Effector memory CD8-positive, alpha-beta T cell (primary cell): Measurements from ENCODE around the gene ZNF606.
A peak's percentile ranks its signal among the peaks of the same experiment; 100 is the strongest.

Experiments used
- ATAC-seq: fragments of 150-1000 bp; cut with Tn5 transposase; replicated peaks from 2 replicates; pipeline ENCODE4 v1.10.0; 2021; ENCODE audit warnings: mild to moderate bottlenecking, moderate library complexity
- DNase-seq, 3 experiments: peaks; one replicate each; pipeline ENCODE4 v3.0.0; 2021
- H3K27ac Mint-ChIP-seq, 2 donors: one replicate each; pipeline ENCODE4 v1.8.0; 2022; ENCODE audit warnings: mild to moderate bottlenecking in 2 of 2, mixed read lengths in 2 of 2, moderate library complexity in 2 of 2
- H3K27me3 Mint-ChIP-seq, 2 donors: one replicate each; pipeline ENCODE4 v1.8.0; 2022; ENCODE audit warnings: mixed read lengths in 2 of 2
- H3K36me3 Mint-ChIP-seq: one replicate; pipeline ENCODE4 v1.8.0; 2022; ENCODE audit warnings: mild to moderate bottlenecking, moderate library complexity, mixed read lengths; ENCODE audit not compliant: insufficient read depth
- H3K4me1 Mint-ChIP-seq, 2 donors: one replicate each; pipeline ENCODE4 v1.8.0; 2022; ENCODE audit warnings: low read depth in 2 of 2, mixed read lengths in 2 of 2
- H3K4me3 Mint-ChIP-seq, 2 donors: one replicate each; pipeline ENCODE4 v1.8.0; 2022; ENCODE audit warnings: mild to moderate bottlenecking in 2 of 2, mixed read lengths in 2 of 2, moderate library complexity in 2 of 2
- H3K9me3 Mint-ChIP-seq, 2 donors: one replicate each; pipeline ENCODE4 v1.8.0; 2022; ENCODE audit warnings: mixed read lengths in 2 of 2
- total RNA-seq, 9 experiments: gene quantifications; one replicate each; lab custom pipeline; 2026; lab: John Stamatoyannopoulos, UW

ZNF606 gene
- 0 to 32.0 (median 8.1) reads per million in 9 experiments for total RNA-seq

- ATAC-seq (peak; percentile 98), DNase-seq (peak; percentile 78 to 82 (median 79))
- peak within 1 kb of the TSS; percentile 86 to 97 for H3K27ac Mint-ChIP-seq
- H3K9me3 Mint-ChIP-seq, result peaks cover 9 to 22% of the 10 kb centered on the region in 2 donors
- H3K4me1 Mint-ChIP-seq, result peaks cover 17 to 19% of the 10 kb centered on the region in 2 donors
- H3K36me3 Mint-ChIP-seq, result peaks cover 44% of the 10 kb centered on the region
- no peaks in the 10 kb centered on the region for H3K27me3 Mint-ChIP-seq
- H3K4me3 Mint-ChIP-seq, result peak within 1 kb of the TSS; percentile 82 to 89
These were observed at the start of gene ZNF606 for GRCh38 chr19:58002384-58003173. TSS of gene ZNF606 (minus strand) at chr19:58002820. CDS start at chr19:58001319, 1,501 bp downstream.

GRCh38 chr19:58052256-58052655, 49.6 kb upstream of the ZNF606 start:
- peaks cover 18 to 26% of the 10 kb centered on the region in 2 donors for H3K9me3 Mint-ChIP-seq

GRCh38 chr19:58047672-58048071, 45.1 kb upstream of the ZNF606 start:
- Mint-ChIP-seq H3K4me3 (no peak overlapping the region), H3K36me3 (no peaks in the 10 kb centered on the region), H3K4me1 (no peaks in the 10 kb centered on the region), H3K27me3 (no peaks in the 10 kb centered on the region), H3K27ac (no peak overlapping the region), H3K9me3 (peaks cover 16 to 29% of the 10 kb centered on the region in 2 donors)
- ATAC-seq, result no peak
- no peak for DNase-seq

More at GRCh38 chr19:58052256-58052655, 49.6 kb upstream of the ZNF606 start:
- H3K27ac Mint-ChIP-seq, result no peak overlapping the region
- H3K4me1 Mint-ChIP-seq, result peaks cover 0 to 6% of the 10 kb centered on the region in 2 donors
- H3K36me3 Mint-ChIP-seq, result peaks cover under 1% of the 10 kb centered on the region
- peaks cover 12 to 29% of the 10 kb centered on the region in 2 donors for H3K27me3 Mint-ChIP-seq
- ATAC-seq (no peak), DNase-seq (no peak)
- no peak overlapping the region for H3K4me3 Mint-ChIP-seq

DNA sequence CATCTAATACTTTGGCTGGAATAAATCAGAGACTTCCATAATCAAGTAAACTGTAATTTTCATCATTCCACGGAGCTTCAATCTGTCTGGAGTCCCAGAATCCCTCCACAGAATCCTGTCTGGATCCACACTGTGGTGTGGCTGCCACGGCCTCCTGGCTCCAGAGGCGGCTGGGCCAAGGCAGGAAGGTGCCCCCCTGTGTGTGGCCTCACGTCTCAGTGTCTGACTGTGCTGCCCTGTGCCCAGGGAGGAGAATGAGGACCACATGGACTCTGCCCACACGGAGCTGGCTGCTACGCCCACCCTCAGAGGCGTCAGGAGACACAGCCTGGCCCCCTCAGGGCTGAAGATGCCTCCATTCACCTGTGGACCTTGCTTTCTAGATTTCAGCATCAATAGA, 44.2 kb upstream of the ZNF606 start:
- no peak for ATAC-seq

DNA sequence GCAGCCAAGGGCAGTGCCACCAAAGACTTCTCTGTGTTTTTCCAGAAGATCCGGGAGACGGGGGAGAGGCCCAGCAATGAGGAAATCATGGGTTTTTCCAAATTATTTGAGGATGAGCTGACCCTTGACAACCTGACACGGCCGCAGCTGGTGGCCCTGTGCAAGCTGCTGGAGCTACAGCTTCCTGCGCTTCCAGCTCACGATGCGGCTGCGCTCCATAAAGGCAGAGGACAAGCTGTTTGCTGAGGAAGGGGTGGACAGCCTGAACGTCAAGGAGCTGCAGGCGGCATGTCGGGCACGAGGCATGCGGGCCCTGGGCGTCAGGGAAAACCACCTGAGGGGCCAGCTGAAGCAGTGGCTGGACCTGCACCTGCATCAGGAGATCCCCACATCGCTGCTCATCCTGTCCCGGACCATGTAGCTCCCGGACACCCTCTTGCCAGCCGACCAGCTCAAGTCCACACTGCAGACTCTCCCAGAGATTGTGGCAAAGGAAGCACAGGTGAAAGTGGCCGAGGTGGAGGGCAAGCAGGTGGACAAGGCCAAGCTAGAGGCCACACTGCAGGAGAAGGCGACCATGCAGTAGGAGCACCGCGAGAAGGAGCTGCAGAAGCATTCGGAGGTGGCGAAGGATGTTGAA, 42.9 kb upstream of the ZNF606 start:
- Mint-ChIP-seq H3K4me3 (no peak overlapping the region), H3K36me3 (no peaks in the 10 kb centered on the region), H3K4me1 (no peaks in the 10 kb centered on the region), H3K27me3 (no peaks in the 10 kb centered on the region), H3K27ac (peak overlapping the region in 1 of 2 donors; percentile 49), H3K9me3 (peaks cover 19 to 29% of the 10 kb centered on the region in 2 donors)
- ATAC-seq, result no peak
- no peak for DNase-seq

More for the DNA sequence above, 44.2 kb upstream of the ZNF606 start:
- Mint-ChIP-seq H3K27ac (no peak overlapping the region), H3K9me3 (peaks cover 17 to 29% of the 10 kb centered on the region in 2 donors), H3K4me3 (no peak overlapping the region), H3K27me3 (no peaks in the 10 kb centered on the region), H3K36me3 (no peaks in the 10 kb centered on the region), H3K4me1 (no peaks in the 10 kb centered on the region)
- no peak for DNase-seq

DNA sequence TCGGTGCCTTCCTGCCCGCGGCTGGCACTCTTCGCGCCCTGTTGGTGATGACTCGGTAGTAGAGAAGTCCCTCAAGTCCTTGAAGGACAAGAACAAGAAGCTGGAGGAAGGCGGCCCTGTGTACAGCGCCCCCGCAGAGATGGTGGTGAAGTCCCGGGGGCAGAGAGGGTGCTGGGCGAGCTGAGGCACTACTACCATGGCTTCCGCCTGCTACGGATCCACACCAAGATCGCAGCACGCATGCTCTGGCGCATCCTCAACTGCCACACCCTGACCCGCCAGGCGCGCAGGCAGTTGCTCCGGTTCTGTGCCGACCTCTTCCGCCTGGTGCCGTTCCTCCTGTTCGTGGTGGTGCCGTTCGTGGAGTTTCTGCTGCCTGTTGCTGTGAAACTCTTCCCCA, 42.3 kb upstream of the ZNF606 start:
- H3K9me3 Mint-ChIP-seq, result peaks cover 18 to 28% of the 10 kb centered on the region in 2 donors

GRCh38 chr19:58044391-58044790, 41.8 kb upstream of the ZNF606 start:
- ATAC-seq (no peak), DNase-seq (no peak)
- H3K27ac Mint-ChIP-seq, result no peak overlapping the region
- H3K9me3 Mint-ChIP-seq, result peaks cover 16 to 23% of the 10 kb centered on the region in 2 donors
- no peak overlapping the region for H3K4me3 Mint-ChIP-seq
- no peaks in the 10 kb centered on the region for H3K36me3 Mint-ChIP-seq
- no peaks in the 10 kb centered on the region for H3K4me1 Mint-ChIP-seq
- no peaks in the 10 kb centered on the region for H3K27me3 Mint-ChIP-seq

More for the DNA sequence above, 42.3 kb upstream of the ZNF606 start:
- Mint-ChIP-seq H3K4me3 (no peak overlapping the region), H3K4me1 (no peaks in the 10 kb centered on the region), H3K36me3 (no peaks in the 10 kb centered on the region), H3K27ac (no peak overlapping the region), H3K27me3 (no peaks in the 10 kb centered on the region)
- DNase-seq, result no peak
- ATAC-seq, result no peak

DNA sequence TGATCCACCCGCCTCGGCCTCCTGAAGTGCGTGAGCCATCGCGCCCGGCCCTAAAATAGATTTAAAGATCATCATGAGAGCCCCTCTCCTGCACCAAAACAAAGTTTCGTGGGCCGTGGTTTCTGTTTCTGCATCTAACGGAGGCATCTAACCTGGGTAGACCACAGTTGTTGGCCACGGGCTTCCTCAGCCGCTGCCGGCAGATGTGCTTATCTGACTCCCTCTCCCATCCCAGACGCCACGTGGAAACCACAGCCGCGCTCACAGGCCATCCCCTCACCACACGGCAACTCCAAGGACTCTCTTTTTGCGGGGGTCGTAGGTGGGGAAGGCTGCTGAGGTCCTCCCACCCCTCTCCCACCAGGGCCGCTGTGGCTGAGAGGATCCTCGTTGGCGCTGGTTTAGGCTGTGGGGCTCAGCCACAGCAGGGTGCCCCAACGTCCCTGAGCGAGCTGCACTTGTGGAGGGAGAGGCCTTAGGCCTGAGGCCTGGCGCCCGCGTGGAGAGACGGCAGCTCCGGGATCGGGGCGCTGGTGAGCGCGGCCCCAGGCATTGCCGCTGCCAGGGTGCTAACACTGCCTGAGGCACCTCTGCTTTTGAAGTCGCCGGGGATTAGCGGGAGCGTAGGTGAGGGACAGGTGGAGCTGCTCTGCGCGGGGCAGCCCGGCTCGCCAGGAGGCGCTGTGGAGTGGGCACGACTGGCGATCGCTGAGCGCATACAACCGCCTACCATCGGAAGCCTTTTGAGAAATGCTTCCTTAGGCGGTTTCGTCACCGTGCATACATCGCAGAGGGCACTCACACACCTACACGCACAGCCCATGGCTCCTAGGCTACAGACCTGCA, 40.1 kb upstream of the ZNF606 start:
- H3K27me3 Mint-ChIP-seq, result peaks cover 6 to 10% of the 10 kb centered on the region in 2 donors
- H3K4me1 Mint-ChIP-seq, result no peaks in the 10 kb centered on the region
- no peaks in the 10 kb centered on the region for H3K36me3 Mint-ChIP-seq
- no peak for ATAC-seq
- no peak overlapping the region for H3K27ac Mint-ChIP-seq
- no peak overlapping the region for H3K4me3 Mint-ChIP-seq
- no peak for DNase-seq
- peaks cover 13 to 24% of the 10 kb centered on the region in 2 donors for H3K9me3 Mint-ChIP-seq

DNA sequence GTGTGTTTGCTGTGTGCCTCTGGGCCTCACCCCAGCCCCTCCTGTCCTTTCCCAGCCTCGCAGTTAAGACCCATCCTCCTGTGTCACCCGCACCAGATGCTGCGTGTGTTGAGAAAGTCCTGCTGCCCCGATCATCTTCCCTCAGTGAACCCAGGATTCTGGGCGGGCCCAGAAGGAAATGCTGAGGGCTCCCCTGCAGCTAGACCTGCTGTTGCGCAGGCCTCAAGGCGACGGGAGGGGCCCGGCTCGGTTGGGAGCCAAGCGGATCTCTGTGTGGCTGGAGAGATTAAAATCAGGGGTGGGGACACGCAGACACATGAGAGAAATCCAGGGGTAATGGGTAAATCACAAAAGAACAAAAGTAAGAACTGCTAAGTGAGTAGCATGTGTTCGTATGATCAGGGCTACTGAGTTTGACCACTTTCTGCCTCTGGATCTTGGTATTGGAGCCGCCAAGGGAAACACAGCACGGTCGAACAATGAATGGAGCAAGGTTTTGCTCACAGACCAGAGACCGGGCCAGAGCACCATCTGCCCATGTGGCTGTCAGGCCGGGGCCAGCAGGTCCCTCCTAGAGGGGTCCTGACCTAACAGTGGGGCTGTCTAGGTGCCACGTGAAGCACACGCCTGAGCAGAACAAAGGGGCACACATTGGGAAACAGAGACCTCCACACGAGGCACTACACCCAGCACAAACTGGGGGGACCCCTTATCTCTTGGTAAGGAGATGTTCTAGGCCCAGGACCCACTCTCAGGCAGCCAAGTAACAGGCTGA, 38.3 kb upstream of the ZNF606 start:
- DNase-seq, result no peak
- H3K9me3 Mint-ChIP-seq, result peaks cover 12 to 21% of the 10 kb centered on the region in 2 donors
- H3K36me3 Mint-ChIP-seq, result no peaks in the 10 kb centered on the region
- no peak overlapping the region for H3K4me3 Mint-ChIP-seq
- ATAC-seq, result no peak
- no peak overlapping the region for H3K27ac Mint-ChIP-seq
- H3K4me1 Mint-ChIP-seq, result no peaks in the 10 kb centered on the region
- H3K27me3 Mint-ChIP-seq, result peaks cover 13 to 15% of the 10 kb centered on the region in 2 donors

DNA sequence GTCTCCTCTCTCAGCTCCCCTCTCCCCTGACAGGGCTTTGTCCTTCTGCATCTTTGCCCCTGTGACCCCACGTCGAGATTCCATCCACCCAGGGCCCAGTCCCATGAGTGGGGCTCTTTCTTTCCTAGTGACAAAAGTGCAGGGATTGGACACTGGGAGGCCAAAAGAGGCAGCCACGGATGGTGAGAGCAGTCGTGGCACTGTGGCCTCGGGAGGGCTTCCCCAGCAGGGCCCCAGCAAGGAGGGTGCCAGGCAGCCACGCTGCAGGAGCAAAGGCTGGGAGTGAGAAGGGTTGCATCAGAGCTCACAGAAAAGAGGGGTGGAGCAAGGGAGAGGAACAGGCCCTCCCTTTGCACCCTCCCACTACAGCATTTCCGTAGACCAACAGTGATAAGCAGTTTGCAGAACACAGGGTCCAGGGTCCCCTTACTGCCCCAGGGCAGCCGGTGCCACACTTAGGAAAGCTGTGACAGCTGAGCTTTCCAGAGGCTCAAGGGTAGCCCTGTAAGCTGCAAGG, 36.1 kb upstream of the ZNF606 start:
- peaks cover 23 to 31% of the 10 kb centered on the region in 2 donors for H3K27me3 Mint-ChIP-seq
- no peak overlapping the region for H3K27ac Mint-ChIP-seq
- ATAC-seq (no peak), DNase-seq (no peak)
- H3K36me3 Mint-ChIP-seq, result peaks cover 3% of the 10 kb centered on the region
- H3K4me3 Mint-ChIP-seq, result no peak overlapping the region
- H3K4me1 Mint-ChIP-seq, result peaks cover 0 to 5% of the 10 kb centered on the region in 2 donors
- H3K9me3 Mint-ChIP-seq, result peaks cover 14 to 24% of the 10 kb centered on the region in 2 donors

- Mint-ChIP-seq H3K4me1 (peaks cover 0 to 5% of the 10 kb centered on the region in 2 donors), H3K9me3 (peaks cover 14 to 24% of the 10 kb centered on the region in 2 donors), H3K27me3 (peaks cover 23 to 31% of the 10 kb centered on the region in 2 donors), H3K4me3 (no peak overlapping the region), H3K27ac (no peak overlapping the region), H3K36me3 (peaks cover 3% of the 10 kb centered on the region)
- no peak for ATAC-seq
- DNase-seq, result no peak
These were observed 35.5 kb upstream of the ZNF606 start for GRCh38 chr19:58037927-58038687.

DNA sequence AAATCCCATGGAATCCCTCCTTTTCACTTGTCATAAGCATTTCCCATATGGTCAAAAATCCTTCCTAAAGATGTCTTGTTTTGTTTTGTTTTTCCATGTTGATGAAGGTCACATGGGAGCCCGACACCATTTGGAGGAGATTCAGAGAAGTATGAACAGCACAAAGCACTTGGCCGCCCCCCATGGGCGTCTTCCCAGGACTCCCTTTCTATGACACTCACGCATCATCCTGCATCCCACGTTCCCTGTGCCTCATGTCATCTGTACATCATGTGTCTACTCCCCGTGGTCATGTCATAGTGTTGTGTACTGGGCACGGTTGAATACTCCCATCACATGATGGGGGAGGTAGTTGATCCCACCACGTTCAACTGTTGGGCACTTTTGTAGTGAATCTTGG, 33.2 kb upstream of the ZNF606 start:
- no peak overlapping the region for H3K4me3 Mint-ChIP-seq
- no peak for DNase-seq
- no peak overlapping the region for H3K27ac Mint-ChIP-seq
- H3K9me3 Mint-ChIP-seq, result peaks cover 11 to 24% of the 10 kb centered on the region in 2 donors
- H3K27me3 Mint-ChIP-seq, result peaks cover 23 to 31% of the 10 kb centered on the region in 2 donors
- ATAC-seq, result no peak
- peaks cover 0 to 5% of the 10 kb centered on the region in 2 donors for H3K4me1 Mint-ChIP-seq
- peaks cover 3% of the 10 kb centered on the region for H3K36me3 Mint-ChIP-seq
